Measurements from ENCODE around the gene ZBTB4.

DNA sequence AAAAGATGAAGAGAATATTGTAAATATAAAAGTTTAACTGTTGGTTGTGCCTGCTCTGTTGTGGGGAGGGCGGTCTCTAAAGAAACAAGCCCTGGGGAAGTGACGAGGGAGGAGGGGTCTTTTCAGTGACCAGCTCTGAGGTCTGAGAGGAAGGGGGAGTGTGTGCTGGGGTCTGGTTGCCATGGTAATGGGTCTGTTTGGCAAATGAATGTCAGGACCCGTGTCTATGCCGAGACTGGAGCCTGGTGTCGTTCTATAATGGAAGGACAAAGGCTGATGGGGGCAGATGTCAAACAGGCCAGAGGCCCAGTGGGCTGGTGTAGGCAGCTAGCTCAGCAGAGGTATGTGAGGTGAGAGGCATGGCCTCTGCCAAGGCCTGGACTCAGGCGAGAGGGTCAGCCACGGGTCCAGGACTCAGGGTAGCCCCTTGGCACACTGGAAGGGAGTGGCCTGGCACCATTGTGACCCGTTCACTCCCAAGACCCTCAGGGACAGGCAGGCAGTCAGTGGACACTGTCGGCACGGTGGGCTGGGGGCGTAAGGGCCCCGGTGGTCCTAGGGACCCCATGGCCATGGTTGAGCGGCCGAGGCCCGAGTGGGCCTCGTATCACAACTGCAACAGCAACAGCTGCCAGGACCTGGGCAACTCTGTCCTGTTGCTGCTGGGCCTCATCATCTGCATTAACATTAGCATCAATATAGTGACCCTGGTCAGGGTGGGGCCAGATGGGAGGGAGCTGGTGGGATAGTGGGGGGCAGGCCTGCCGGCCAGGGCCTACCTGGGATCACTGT is 59.4 kb downstream of the ZBTB4 start, which contains the start of gene SPEM1:
- TF ChIP-seq, protein P1, sequence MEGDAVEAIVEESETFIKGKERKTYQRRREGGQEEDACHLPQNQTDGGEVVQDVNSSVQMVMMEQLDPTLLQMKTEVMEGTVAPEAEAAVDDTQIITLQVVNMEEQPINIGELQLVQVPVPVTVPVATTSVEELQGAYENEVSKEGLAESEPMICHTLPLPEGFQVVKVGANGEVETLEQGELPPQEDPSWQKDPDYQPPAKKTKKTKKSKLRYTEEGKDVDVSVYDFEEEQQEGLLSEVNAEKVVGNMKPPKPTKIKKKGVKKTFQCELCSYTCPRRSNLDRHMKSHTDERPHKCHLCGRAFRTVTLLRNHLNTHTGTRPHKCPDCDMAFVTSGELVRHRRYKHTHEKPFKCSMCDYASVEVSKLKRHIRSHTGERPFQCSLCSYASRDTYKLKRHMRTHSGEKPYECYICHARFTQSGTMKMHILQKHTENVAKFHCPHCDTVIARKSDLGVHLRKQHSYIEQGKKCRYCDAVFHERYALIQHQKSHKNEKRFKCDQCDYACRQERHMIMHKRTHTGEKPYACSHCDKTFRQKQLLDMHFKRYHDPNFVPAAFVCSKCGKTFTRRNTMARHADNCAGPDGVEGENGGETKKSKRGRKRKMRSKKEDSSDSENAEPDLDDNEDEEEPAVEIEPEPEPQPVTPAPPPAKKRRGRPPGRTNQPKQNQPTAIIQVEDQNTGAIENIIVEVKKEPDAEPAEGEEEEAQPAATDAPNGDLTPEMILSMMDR (conservative IDR thresholded peaks at IDR 0.05; ENCODE audit: low read depth, low read length) = no peak
- TF ChIP-seq EZH2 (IDR thresholded peaks at IDR 0.05; ENCODE audit: borderline replicate concordance, low read depth, low read length, poor library complexity, severe bottlenecking) = no peak

Measured in A673 (cell line).